22Rv1 (cell line): ENCODE data around the gene NUTF2.

Source experiments
- CTCF ChIP-seq: fragments of 450-650 bp; IDR thresholded peaks from 2 replicates; pipeline ENCODE4 v1.5.1; 2017; ENCODE audit warnings: mild to moderate bottlenecking
- ZFX ChIP-seq: fragments of 450-650 bp; IDR thresholded peaks from 2 replicates; pipeline ENCODE4 v1.6.1; 2017; ENCODE audit warnings: antibody characterized with exemption, borderline replicate concordance

- no peak for TF ChIP-seq CTCF
- TF ChIP-seq ZFX, result no peak
Observed at GRCh38 chr16:67872631-67873434, 26.1 kb downstream of the NUTF2 start, which contains the start of gene EDC4.
